GM12872 (cell line): ENCODE data around the gene MMP24OS.

ENCODE experiments used
- CTCF ChIP-seq: IDR thresholded peaks from 3 replicates; pipeline ENCODE4 v1.5.1; 2011; ENCODE audit warnings: low read depth, mild to moderate bottlenecking, low read length, moderate library complexity; ENCODE audit not compliant: insufficient read depth

Gene MMP24OS

DNA sequence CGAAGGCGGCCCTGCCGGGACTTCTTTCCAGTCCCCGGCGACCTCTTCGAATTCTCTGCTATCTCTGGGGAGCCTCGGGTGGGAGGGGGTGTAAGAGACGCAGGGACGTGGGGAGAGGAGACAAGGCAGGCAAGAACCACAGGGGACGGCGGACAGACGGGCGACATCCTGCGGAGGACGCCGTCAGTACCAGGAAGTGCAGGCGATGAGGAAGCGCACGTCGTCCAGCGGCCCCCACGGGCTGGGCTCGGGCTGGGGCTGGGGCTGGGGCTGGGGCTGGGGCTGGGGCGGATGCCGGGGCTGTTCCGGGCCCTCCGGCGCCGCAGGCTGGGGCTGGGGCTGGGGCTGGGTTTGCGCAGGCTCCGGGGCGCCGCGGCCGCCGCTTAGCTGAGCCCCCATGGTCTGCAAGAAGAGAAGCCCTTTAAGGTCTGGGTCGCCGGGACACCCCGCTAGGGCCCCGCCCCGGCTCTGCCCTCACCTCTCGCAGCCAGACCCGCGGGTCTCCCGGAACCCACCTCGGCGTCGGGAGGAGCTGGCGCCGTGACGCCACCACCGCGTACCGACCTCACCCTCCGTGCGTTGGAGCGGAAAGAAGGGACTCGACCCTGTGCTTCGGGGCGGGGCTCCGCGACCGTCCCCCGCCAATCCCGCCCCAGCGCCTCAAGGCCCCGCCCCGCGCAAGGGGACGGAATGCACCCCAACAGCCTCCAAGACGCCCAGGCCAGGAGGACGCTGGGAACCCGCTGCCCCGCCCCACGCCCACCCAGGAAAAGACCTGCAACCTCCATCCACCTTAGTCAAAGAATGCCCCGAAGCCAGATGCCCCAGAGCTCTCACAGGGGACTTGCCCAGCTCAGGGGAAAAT is at the start of gene MMP24OS:
TSS of gene MMP24OS (minus strand) at position 592 of the 865 bp plus-strand sequence. CDS start at position 399, 193 bp downstream.
- peak; percentile 54 for TF ChIP-seq CTCF

GRCh38 chr20:35327074-35327976 is 49.4 kb upstream of the MMP24OS start:
- TF ChIP-seq CTCF: no peak

GRCh38 chr20:35326740-35327073 is 48.8 kb upstream of the MMP24OS start:
- no peak for TF ChIP-seq CTCF

DNA sequence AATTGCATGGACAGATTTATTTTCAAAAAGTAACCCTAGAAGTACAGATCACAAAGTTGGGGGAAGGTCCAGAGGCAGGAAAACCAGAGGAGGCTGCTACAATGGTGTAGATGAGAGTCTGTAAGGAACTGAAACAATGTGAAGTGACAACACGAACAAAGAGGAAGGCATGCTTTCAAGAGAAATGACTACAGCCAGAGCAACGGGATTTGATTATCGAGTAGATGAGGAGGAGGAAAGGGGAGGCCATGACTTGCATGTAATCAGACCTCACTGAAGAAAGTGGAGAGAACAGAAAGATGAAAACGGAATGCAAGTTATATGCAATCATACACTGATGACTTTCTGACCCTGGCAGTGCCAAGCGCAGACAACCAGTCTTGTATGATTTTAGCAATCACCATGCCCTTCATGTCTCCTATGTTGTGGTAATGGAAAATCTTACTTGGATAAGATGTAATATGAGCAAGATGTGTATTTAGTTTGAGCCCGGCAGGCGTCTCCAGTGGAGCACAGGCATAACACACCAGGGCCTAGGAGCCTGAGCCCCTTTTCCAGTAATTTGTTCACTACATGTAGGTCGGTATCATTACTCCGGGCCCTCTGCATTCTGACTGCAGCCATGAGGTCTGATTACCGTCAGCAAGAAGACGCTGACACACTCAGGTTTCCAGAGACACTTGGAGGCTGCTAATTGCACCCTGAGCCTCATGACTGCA is 48.3 kb upstream of the MMP24OS start:
- TF ChIP-seq CTCF: no peak

- TF ChIP-seq CTCF: no peak
Measured at GRCh38 chr20:35325401-35325800, 47.5 kb upstream of the MMP24OS start.

GRCh38 chr20:35320396-35321126 is 42.6 kb upstream of the MMP24OS start:
- no peak for TF ChIP-seq CTCF
